HG03565 (cell line): Measurements from ENCODE around the gene CDH13.

Experiments
- ATAC-seq: cut with Tn5 transposase; IDR thresholded peaks from one replicate; pipeline ENCODE4 v1.9.1; 2021; ENCODE audit warnings: mild to moderate bottlenecking, moderate library complexity; ENCODE audit not compliant: unreplicated experiment

Gene CDH13

DNA sequence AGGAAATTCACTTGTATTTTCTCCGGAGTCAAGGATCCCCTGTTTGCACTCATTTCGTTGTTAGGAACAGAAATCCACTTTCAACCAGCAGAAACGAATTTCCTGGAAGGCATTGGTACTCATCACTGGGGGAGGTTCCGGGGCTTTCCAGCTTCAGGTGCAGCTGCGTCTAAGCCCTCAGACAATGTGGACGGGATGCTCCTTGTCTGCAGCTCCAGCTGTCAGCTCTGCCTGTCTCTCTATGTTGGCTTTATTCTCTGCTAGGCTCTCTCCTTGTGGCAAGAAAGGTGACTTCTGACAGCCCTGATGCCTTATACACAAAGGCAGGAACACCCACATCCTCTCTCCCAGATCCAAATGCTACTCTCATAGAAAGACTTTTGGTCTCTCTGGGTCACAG lies 997.1 kb downstream of the CDH13 start:
- ATAC-seq, result no peak

DNA sequence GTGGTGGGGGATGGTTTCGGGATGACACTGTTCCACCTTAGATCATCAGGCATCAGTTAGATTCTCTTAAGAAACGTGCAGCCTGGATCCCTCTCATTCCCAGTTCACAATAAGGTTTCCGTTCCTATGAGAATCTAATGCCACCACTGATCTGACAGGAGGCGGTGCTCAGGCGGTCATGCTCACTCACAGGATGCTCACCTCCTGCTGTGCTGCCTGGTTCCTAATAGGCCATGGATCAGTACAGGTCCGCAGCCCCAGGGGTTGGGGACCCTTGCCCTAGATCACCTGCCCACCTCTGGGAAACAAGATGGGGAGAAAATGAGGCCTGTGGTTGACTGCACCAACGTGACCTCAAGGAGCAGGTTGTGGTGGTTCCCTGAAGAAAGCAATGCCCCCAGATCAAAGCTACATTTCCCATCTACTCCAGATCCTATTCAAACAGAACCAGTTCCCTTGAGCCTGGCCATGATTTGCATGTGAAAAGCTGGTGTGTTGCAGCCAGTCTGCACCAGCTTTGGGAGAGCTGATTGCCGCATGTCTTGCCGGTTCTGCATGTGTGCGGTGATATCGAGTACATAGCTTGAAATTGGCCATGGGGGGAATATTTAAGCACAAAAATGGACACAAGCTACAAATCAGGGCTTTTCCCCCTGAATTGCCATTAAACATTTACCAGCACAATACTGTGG lies 997.8 kb downstream of the CDH13 start:
- ATAC-seq, result no peak

DNA sequence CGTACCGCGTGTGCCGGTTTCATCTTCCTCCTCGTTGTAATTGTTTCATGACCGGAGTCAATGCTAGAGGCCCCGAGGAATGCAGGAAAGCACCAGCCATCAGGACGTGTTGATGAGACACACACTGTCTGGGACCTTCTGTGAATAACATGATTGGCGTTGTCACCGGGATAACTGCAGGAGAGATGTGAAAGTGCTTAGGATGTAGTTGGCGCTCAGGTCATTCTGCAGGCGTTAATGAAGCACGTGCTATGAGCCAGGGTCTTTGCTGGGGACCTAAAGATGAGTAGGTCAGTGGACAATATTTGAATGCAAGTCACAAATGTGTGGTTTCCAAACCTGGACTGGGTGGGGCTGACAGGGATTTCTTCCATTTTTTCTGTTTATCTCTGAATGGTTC lies 999.4 kb downstream of the CDH13 start:
- ATAC-seq, result no peak

DNA sequence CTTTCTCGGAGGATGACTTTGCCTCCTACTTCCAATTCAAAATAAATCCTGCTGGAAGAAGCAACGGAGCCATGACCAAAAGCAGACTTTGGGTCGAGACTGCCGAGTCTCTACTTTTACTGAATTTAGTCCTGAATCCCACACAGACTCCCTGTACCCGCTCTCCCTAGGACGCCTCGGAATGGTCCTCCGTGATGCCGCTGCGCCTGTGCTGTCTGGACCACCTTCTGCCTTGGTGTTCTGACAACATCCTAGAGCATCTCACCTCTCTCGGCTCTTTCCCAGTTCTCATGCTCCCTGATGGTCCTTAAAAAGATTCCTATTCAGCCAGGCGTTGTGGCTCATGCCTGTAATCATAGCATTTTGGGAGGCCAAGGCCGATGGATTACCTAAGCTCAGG lies 999.9 kb downstream of the CDH13 start:
- no peak for ATAC-seq

DNA sequence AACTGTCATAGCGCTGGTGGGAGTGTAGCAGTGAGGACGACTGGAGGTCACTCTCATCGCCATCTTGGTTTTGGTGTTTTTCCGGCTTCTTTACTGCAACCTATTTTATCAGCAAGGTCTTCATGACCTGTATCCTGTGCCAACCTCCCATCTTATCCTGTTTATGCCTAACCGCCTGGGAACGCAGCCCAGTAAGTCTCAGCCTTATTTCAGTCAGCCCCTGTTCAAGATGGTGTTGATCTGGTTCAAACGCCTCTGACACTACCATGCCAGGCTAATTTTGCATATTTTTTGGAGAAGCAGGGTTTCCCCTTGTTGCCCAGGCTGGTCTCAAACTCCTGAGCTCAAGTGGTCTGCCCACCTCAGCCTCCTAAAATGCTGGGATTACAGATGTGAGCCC lies 1001.2 kb downstream of the CDH13 start:
- ATAC-seq, result no peak

DNA sequence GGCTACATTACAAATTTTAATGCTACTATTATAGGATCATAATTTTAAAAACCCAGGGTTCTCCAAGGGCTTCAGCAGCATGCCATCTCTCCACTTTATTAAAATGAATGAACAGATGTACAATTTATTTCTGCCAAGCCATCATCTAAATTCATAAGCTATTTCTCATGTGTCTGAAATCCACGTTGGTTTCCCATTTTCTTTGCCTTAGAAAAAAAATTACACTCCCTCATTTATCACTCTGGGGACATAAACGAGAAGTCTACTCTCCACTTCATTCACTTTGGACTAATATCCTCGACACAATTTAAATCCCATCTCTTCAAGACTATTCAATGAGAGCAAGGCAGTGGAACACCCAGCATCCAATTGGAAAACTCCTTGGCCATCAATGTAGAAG lies 1002.7 kb downstream of the CDH13 start:
- no peak for ATAC-seq

DNA sequence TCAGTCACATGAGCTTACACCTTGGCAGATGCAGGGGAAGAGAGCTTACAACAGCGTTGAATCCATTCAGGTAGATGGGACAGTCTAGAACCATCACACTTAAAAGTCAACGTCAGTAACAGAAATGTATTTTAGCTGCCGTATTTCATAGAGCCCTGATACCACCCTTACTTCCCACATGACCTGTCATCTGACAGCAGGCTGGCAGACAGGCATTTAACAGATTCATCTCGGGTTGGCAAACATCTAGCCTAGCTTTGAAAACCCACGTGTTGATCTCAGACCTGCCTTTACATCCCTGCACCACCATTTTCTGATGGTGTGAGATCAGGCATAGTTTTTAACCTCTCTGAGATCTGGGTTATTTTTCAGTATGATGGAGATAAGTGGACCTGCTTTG lies 1003.1 kb downstream of the CDH13 start:
- ATAC-seq, result no peak

DNA sequence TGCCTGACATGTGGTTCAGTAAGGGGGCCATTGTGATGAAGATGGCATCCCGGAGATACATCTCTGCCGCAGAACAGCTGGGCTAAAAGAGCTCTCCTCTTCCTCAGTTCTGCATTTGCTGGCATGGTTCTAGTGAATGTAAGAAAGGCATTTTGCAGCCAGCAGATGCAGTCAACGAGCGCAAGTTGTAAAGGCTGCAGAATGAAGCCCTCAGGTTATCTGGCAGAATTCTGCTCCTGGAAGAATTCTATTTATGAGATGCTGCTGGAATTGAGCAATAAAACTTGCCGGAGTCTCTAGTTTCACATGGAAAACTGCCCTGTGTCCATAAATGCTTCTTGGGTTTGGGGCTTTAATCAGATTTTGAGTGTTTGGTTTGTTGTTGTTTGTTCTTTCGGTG lies 1004.2 kb downstream of the CDH13 start:
- ATAC-seq, result no peak

DNA sequence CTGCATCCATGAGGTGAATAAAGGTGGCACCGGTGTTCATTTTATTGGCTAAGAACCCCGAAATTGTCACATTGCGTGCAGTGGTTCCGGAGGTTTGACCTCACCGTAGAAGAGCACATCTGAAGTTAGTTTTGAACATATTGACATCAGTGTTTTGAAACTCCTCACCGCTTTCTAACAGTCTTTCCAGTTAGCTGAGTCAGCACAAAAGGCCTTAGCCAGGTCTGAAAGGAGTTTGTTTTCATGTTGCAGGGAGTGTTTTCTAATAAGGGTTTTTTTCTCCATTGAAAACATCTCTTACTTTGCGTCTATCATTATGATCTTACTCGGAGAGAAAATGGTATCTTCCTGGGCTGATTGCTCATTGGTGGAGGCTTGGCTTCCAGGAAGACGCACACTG lies 1006.5 kb downstream of the CDH13 start:
- ATAC-seq, result no peak

DNA sequence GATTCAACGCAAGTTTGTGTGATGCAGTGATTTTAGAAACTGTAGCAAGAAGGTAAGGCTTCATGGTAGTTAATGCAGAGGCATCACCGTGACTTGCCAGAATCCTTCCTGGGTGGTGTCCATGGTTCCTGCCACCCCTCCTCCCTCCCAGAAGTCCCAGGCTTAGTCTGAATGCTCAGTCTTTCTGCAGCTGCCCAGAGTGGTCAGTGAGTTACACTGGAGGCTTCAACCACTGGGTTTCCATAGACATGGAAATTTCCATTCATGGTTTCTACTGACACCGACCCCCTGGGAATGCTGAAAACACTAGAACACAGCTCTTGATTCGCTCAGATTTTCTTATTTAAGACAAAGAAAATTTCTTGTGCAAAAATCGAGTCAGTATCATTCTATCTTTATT lies 1021.6 kb downstream of the CDH13 start:
- no peak for ATAC-seq

DNA sequence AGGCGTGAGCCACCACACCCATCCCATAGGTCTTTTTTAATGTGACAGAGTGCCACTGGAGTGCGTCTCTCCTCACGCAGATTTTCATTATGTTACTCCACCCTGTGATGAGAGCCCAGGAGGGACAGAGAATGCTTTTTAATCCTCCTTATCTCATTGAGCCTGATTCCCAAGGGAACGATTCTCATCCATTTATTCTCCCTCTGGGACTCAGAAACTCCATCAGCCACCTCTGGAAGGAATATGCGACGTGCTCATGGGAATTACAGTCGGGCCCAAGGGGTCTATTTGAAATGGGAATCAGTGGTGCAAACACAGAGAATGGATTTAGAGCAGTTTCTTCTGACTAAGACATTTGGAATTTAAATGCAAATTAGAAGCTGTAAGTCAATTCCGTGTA lies 1025.1 kb downstream of the CDH13 start:
- no peak for ATAC-seq

DNA sequence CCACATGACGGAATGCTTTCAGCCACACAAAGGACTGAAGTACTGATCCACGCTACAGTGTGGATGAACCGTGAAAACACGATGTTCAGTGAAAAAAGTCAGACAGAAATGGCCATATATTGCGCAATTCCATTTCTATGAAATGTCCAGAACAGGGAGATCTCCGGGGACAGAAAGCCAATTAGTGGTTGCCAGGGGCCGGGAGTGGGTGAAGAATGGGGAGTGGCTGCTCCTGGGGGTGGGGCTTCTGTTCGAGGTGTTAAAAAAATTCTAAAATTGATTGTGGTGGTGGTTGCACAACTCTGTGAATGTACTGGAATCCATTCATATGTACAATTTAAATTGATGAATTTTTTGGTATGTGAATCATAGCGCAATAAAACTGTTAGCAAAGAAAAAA lies 1026.2 kb downstream of the CDH13 start:
- no peak for ATAC-seq

DNA sequence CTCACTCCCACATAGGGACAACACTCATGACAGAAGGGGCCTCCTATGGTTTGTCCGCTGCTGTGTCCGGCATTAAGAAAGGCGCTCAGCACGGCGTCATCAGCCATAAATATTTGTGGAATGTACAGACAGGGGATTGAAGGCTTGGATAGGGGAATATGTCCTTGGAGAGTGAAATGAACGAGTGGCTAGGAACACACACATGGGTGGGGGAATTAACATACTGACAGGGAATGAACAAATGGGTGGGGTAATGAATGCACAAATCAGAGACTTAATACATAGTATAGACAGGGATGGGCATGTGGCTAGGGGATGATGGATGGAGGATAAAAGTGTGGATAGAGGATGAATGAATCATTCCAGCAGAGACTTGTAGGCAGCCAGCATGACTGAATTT lies 1027.0 kb downstream of the CDH13 start:
- no peak for ATAC-seq

DNA sequence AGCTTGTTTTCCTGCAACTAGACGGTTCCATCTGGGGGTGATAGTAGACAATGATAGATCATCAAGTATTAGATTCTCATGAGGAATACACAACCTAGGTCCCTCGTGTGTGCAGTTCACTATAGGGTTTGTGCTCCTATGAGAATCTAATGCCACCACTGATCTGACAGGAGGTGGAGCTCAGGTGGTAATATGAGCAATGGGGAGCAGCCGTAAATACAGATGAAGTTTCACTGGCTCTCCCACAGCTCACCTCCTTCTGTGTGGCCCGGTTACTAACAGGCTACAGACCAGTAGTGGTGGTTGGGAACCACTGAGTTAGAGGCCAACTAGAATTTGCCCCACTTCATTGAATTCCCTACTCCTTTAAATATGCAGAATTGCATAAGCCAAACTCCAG lies 1033.5 kb downstream of the CDH13 start:
- no peak for ATAC-seq

DNA sequence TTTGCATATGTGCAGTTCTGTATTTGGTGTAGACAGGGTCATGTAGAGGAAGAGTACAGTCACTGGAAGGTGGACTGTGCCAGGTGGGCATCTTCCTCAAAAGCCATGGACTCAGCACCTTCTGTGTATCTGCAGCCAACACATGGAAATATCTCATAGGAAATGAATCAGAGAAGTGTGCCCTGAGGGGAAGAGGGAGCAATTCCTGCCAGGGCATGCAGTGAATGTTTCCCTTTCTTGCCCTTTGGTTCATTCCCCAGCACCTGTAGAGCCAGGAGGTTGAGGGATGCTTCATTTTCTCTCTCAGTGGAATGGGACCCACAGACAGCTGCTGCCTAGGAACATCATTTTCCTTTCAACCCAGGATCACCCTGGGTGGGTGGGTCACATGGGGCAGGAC lies 1034.9 kb downstream of the CDH13 start:
- ATAC-seq, result no peak

DNA sequence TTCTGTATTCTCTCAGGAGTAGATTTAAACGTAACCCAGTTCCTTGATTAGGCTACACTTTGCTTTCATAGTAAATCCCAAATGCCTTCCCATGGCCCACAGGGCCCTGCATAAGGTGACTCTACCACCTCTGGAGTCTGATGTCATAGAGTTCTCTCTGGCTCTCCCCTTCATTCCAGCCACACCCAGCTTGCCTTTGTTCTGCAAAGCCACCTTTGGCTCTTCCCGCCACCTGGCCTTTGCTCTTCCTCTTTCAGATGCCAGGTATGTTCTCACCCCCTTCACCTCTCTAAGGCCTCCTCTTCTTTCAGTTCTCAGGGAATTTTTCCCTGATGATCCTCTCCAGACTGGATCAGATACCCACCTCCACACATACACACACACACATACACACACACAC lies 1039.7 kb downstream of the CDH13 start:
- no peak for ATAC-seq

DNA sequence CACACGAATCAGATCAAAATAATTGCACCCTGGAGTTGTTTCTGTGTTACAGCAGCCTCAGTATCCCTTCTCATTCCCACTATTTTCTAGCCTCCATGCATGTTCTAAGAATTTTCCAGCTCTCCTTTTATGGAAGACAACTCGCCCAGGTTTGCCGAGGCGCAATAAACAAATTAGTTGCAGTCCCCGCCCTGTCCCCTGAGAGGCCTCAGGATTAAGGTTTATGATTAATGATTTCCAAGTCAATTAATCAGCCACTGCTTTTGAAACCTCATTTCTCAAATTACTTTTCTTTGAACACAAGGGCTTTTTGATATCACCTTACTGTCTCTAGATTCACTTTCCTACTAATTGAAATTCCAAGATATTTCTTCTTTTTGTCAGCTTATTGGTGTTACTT lies 1042.7 kb downstream of the CDH13 start:
- no peak for ATAC-seq

DNA sequence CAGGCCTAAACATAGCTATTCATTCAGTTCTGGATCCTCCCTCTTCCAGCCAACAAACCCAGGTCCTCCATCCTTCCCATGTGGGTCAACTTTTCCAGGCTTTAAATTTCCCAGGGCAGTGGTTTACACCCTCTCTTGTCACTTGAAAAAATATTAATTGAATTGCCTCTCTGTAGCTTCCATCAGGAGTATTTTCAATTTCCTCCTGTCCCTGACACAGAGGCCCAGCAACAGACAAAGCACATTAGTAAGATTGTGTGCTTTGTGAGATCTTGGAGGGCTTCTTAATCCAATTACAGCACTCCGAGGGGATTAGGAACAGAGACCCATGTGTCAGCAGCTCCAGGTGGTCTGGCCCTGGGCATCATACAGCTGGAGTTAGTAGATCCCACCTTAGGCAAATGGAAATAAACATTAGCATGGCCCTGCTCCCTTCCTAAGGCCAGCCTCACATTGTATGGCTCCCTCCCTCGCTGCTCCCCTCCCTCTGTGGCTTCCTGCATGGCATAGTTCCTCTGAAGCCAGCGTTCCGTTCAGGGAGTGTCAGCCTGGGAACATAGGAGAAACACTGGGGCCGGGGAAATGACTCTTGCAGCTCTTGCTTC lies 1048.3 kb downstream of the CDH13 start:
- no peak for ATAC-seq

DNA sequence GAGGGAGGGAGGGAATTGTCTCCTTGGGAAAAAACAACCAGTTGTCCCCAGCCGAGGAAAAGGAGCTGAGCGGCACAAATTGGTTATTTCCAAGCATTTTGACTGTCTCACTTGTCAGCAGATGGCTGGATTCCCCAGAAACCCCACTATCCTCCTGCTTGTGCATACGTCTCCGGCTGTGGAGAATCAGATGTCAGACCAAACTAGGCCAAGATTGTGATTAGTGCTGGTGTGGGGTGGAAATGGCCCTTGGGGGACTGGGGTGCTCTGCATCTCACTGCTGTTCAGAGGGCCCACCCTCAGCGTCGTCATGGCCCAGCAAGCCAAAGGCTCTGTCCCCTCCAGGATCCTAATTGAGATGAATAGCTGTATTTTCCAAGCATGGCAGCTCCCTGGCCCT lies 1049.3 kb downstream of the CDH13 start:
- ATAC-seq, result no peak

DNA sequence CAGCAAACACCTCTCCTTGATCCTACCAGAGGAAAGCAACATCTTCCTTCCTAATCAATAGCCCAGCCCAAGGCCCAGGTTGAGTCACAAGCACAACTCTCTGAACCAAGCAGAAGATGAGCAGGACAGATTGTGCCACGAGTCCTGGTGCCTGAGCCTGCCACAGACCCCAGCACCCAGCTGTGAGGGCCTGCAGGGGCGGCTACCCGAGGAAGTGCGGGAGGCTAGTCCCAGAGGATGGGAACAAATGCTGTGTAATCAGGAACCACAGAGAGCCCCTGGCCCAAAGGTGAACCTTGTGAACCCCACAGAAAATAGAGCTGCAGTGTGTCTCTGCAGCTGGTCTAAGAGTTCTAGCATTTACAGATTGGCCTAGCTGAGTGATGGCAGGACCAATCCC lies 1054.2 kb downstream of the CDH13 start:
- no peak for ATAC-seq

DNA sequence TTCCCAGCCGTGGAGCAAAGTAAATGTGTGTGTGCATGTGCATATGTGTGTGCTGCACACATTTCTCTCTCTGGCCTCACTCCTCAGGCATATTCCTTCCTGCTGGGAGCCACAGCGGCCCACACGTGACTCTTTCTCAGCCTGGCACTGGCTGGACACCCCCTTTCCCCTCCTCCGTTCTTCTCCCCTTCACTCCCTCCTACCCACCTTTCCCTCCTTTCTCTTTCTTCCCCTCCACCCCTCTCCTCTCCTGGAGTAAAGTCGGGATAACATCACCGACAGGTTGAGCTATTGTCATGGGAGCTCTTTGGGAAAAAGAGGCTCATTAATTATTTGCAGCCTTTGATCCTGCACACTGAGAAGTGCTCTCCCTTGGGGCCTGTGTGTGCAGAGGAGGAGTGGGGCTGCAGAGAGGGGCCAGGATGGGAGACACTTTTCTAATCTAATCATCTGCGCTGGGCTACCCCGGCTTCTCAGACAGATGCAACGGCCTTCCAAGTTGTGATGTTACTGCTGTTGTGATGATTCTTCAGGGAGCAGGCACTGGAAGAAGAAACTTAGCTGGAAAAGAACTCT lies 1054.7 kb downstream of the CDH13 start:
- ATAC-seq, result no peak

DNA sequence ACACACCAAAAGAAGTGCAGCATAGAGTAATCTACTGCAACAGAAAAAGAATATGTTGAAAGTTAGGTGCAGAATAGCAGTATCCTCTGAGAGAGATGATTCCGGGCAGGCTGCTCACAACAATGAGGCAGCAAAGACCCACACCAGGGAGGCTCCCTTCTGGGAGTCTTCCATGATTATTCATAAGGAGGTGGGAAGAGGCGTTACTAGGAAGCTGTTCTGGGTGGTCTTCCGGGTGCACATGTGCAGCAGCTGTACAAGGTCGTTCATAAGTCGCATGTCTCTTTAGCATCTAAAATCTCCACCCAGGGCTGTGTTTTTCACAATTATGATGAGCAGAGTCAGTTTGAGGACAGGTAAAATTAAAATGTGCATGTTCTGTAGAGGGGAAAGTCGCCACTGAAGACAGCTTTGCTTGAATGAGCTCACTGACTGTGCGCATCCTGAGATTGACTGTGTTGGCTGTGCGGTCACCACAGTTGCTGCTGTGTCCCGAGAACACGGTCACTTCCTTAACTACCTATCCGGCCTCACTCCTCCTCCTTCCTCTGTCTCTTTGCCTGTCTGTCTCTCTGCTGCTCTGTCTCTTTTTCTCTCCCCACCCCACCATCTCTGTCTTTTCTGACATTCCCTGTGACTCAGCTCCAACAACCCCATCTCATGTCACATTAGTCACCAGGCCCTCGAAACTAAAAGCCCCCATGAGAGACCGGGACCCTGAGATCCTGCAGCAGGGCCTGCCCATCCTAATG lies 1055.5 kb downstream of the CDH13 start:
- ATAC-seq, result no peak
